Dendritic cell treated with granulocyte-macrophage colony-stimulating factor and Interleukin-4, amounts not matched to agents 40 ng/mL and 50 ng/mL, for 4 days (primary cell): ENCODE measurements around the gene SCYL2.
"Not testable (repeated sequence)": the region's sequence is repeated elsewhere in the genome, so short reads cannot be mapped to it uniquely, and the experiment has no call there.

Experiments
- H3K27ac Mint-ChIP-seq: one replicate; pipeline ENCODE4 v1.8.0; 2022; ENCODE audit warnings: mild to moderate bottlenecking, mixed read lengths
- H3K27me3 Mint-ChIP-seq: one replicate; pipeline ENCODE4 v1.8.0; 2022; ENCODE audit warnings: mild to moderate bottlenecking, mixed read lengths
- H3K36me3 Mint-ChIP-seq: one replicate; pipeline ENCODE4 v1.8.0; 2022; ENCODE audit warnings: low read depth, mixed read lengths
- H3K4me1 Mint-ChIP-seq: one replicate; pipeline ENCODE4 v1.8.0; 2022; ENCODE audit warnings: low read depth, mixed read lengths
- H3K4me3 Mint-ChIP-seq: one replicate; pipeline ENCODE4 v1.8.0; 2022; ENCODE audit warnings: mild to moderate bottlenecking, moderate library complexity, mixed read lengths
- H3K9me3 Mint-ChIP-seq: one replicate; pipeline ENCODE4 v1.8.0; 2022; ENCODE audit warnings: mixed read lengths
- intact Hi-C: fragments of 100-400 bp; cut with micrococcal nuclease; formaldehyde crosslinking; loops from one replicate; pipeline ENCODE4 v1.15.0; 2022

SCYL2 gene

DNA sequence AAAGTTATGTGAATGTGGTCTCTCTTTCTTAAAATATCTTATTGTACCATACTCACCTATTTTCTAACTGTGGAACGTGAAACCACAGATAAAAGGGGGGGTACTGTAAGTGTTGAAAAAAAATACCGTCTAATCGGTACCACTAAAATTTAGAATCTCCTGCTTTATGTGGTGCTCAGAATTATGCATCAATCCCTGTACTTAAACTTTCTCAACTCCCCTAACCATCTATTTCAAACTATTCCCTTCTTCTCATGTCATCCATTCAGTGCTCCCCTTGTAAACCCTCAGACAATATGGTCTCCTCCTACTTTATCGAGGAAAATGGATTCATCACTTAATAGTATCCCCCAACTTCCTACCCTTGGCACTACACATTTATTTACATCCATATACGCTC, 23.8 kb upstream of the SCYL2 start:
- Mint-ChIP-seq H3K27ac (no peak overlapping the region), H3K9me3 (no peaks in the 10 kb centered on the region), H3K4me1 (peaks cover 5% of the 10 kb centered on the region), H3K27me3 (no peaks in the 10 kb centered on the region), H3K36me3 (no peaks in the 10 kb centered on the region), H3K4me3 (no peak overlapping the region)
- intact Hi-C loops, result no loop called here

DNA sequence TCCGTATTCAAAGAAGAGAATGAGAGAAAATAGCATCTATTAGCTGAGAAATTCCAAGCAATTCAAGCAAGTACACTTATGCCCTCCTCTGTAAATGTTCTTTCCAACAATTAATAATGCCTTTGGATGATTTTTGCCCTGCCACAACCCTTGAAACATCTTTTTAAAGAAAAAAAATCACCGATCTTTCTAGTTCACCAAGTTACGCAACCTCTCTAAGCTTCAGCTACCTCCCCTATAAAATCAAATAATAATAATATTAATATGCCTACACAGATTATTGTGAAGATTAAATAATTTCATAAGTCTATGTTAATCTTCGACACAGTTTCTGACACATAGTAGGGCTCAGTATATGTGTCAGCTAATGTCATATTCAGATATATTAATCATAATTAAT, 19.2 kb upstream of the SCYL2 start:
- no peaks in the 10 kb centered on the region for H3K27me3 Mint-ChIP-seq
- no peak overlapping the region for H3K27ac Mint-ChIP-seq
- intact Hi-C loops, result no loop called here
- no peaks in the 10 kb centered on the region for H3K9me3 Mint-ChIP-seq
- H3K4me3 Mint-ChIP-seq, result no peak overlapping the region
- H3K4me1 Mint-ChIP-seq, result peaks cover 18% of the 10 kb centered on the region
- H3K36me3 Mint-ChIP-seq, result no peaks in the 10 kb centered on the region

DNA sequence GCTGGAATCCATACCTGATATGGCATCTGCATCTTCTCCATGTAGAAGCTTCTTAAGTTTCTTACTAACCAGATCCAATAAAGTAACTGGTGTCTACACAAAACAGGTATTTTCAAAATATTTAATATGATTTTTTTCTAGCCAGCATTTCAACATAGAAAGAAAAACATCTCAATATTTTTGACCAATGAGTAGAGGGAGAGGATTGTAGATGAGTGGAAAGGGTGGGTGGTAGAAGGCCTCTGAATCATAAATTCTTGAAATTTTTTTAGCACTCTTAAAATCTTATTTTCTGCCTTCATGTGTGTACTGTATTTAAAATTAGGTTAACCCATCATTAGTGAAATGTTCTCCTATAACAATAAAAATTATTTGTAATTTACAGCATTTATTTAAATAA, 18.1 kb upstream of the SCYL2 start:
- Mint-ChIP-seq H3K36me3 (no peaks in the 10 kb centered on the region), H3K27me3 (no peaks in the 10 kb centered on the region), H3K27ac (no peak overlapping the region), H3K9me3 (no peaks in the 10 kb centered on the region), H3K4me3 (no peak overlapping the region), H3K4me1 (peaks cover 18% of the 10 kb centered on the region)
- intact Hi-C loops, result no loop called here

DNA sequence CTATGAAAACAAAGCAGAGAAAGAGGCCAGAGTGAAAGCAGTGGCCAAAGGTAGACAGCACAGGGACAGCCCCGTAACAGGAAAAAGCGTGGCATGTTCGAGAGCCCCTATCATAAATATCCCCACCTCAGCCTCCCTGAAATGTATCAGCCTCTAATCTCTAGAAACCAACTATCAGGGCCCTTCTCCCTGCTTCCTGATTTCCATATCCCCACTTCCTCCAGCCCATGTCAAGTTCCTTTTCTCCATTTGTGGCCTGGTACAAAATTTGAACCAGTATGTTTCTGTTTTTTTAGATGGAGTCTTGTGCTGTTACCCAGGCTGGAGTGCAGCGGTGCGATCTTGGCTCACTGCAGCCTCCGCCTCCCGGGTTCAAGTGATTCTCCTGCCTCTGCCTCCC, 17.0 kb upstream of the SCYL2 start:
- H3K4me1 Mint-ChIP-seq, result peaks cover 18% of the 10 kb centered on the region

DNA sequence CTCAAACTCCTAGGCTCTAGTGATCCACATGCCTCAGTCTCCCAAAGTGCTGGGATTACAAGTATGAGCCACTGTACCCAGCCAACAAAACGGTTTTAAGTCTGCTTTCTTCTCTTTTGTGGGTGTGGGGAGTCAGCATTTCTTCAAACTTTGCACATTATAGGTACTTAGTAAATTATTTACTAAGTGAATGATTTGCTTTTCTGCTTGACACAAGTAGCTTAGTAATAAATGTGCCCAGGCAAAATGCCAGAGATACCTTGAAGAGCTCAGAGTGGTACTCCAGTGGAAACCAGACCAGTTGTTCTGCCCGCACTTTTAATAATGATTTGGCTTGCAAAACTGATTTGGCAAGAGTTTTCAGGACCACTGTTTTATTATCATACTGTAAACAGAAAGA, 15.1 kb upstream of the SCYL2 start:
- Mint-ChIP-seq H3K36me3 (no peaks in the 10 kb centered on the region), H3K4me1 (peaks cover 13% of the 10 kb centered on the region), H3K9me3 (no peaks in the 10 kb centered on the region), H3K27ac (no peak overlapping the region), H3K4me3 (no peak overlapping the region), H3K27me3 (no peaks in the 10 kb centered on the region)
- intact Hi-C loops, result no loop called here

More for the DNA sequence above, 17.0 kb upstream of the SCYL2 start:
- Mint-ChIP-seq H3K36me3 (no peaks in the 10 kb centered on the region), H3K27ac (no peak overlapping the region), H3K27me3 (no peaks in the 10 kb centered on the region), H3K9me3 (no peaks in the 10 kb centered on the region), H3K4me3 (no peak overlapping the region)
- intact Hi-C loops, result no loop called here

DNA sequence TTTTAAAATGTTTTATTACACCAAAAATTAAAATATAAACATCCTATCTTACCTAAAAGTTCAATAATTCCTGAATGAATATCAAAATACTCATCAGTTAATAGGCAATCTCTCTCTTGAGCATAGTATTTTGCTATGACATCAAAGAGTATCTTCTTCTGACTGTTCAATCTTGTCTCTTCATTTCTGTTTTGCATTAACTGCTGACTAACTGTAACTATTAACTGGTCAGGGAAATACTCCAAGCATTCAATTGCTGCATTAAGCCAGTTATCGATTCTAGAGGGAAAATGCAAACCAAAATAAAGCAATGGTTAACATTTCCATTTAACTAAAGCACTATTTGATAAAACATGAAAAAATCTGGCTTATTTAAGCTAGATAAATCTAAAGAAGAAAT, 13.5 kb upstream of the SCYL2 start:
- Mint-ChIP-seq H3K4me1 (peaks cover 13% of the 10 kb centered on the region), H3K27ac (no peak overlapping the region), H3K4me3 (no peak overlapping the region), H3K27me3 (no peaks in the 10 kb centered on the region), H3K9me3 (no peaks in the 10 kb centered on the region), H3K36me3 (no peaks in the 10 kb centered on the region)
- intact Hi-C loops, result no loop called here

DNA sequence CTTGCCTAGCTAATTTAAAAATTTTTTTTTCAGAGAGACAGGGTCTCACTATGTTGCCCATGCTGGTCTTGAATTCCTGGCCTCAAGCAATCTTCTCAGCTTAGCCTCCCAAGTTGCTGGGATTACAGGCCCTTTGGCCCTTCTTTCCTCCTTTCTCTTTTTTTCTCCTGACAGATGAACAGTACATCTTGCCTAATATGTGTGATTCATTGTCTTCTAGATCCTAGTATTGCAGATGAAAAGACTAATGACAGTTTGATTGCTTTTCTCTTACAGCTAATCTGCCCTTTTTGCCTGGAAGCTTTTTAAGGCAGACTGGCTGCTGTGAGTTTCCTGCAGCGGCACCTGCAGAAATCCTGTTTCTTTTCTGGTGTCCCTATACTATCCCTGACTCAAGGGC, 12.1 kb upstream of the SCYL2 start:
- no peaks in the 10 kb centered on the region for H3K27me3 Mint-ChIP-seq
- no peaks in the 10 kb centered on the region for H3K36me3 Mint-ChIP-seq
- H3K9me3 Mint-ChIP-seq, result no peaks in the 10 kb centered on the region
- peaks cover 8% of the 10 kb centered on the region for H3K4me1 Mint-ChIP-seq
- no peak overlapping the region for H3K4me3 Mint-ChIP-seq
- H3K27ac Mint-ChIP-seq, result peak overlapping the region; percentile 12
- intact Hi-C loops, result no loop called here

DNA sequence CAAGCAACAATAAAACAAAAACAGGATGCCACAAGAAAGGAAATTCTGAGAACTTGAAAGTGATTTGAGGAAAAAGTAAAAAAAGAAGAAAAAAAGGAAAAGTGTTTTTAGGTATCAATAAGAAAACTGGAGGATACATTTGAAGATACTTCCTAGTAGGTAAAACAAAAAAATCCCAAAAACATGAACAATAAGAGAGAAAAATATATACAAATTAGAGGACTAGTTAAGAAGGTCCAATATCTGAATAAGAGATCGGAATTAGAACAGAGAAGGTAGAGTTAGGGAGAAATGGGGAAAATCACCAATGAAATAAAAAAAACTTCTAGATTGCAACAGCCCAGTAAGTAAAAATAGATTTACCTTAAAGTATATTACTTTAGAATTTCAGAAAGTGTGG, 8.8 kb upstream of the SCYL2 start:
- no peak overlapping the region for H3K4me3 Mint-ChIP-seq
- no peaks in the 10 kb centered on the region for H3K9me3 Mint-ChIP-seq
- intact Hi-C loops, result no loop called here
- H3K27ac Mint-ChIP-seq, result no peak overlapping the region
- H3K4me1 Mint-ChIP-seq, result no peaks in the 10 kb centered on the region
- no peaks in the 10 kb centered on the region for H3K27me3 Mint-ChIP-seq
- no peaks in the 10 kb centered on the region for H3K36me3 Mint-ChIP-seq

DNA sequence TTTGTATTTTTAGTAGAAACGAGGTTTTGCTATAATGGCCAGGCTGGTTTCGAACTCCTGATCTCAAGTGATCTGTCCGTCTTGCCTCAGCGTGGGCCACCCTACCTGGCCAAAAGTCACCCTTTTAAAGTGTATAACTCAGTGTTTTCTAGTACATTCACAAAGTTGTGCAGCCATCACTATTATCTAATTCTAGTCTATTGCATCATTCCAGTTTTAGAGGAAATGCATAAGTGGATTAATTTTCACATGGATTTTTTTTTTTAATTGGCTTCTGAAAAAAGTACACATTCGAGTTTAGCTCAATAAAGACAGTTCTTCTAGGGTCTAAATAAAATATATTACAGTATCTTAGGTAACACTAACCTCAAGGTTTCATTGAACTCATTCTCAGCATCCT, 3.8 kb upstream of the SCYL2 start:
- Mint-ChIP-seq H3K27ac (no peak overlapping the region), H3K9me3 (no peaks in the 10 kb centered on the region), H3K36me3 (peaks cover 14% of the 10 kb centered on the region), H3K27me3 (no peaks in the 10 kb centered on the region), H3K4me1 (peaks cover 5% of the 10 kb centered on the region), H3K4me3 (no peak overlapping the region)
- intact Hi-C loops, result no loop called here

DNA sequence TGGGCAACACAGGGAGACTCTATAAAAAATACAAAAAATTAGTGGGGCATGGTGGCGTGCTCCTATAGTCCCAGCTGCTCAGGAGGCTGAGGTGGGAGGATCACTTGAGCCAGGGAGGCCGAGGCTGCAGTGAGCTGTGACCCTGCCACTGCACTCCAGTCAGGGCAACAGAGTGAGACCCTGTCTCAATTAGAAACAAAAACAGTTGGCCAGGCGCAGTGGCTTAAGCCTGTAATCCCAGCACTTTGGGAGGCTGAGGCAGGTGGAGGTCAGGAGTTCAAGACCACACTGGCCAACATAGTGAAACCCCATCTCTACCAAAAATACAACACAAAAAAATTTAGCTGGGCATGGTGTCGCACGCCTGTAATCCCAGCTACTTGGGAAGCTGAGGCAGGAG, 1.9 kb upstream of the SCYL2 start:
- not testable (repeated sequence) for H3K27me3 Mint-ChIP-seq, H3K4me3 Mint-ChIP-seq, H3K9me3 Mint-ChIP-seq, H3K27ac Mint-ChIP-seq
- Mint-ChIP-seq H3K36me3 (peaks cover 14% of the 10 kb centered on the region), H3K4me1 (peaks cover 20% of the 10 kb centered on the region)
- intact Hi-C loops, result loop anchor here (5.0 kb wide), 1 partner anchor 307 kb away; the partner anchor contains the start of gene GAS2L3

DNA sequence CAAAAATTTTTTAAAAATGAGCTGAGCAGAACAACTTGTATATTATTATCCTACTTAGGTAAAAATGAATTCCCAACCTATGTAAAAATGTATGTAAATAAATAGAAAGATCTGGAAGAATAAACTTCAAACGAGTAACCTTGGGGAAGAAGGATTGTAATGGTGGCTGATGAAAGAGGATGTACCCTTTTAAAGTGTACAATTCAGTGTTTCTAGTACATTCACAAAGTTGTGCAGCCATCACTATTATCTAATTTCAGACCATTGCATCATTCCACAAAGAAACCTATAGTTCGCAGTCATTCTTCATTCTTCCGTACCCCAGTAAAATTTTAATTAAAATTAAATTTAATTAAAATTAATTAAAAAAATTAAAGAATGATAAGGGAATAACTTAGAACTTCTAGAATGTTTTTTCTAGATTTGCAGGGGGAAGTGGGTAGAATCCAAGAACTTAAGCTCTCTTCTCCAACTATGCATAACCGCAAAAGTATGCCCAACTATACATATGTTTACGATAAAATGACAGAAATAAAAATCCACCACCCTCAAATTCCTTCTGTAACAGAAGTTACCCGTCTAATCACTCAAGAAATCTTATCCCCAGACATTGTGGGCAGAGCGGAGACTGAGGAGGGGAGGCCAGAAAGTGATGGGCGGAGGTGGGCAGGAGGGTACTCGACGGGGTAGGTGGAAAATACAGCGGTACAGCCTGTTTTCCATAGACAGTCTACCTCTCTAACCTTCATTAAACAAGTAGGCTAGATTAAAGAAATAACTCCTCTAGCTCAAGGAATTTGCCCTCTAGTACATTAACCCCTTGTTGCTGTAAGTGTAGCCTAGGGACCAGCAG, 1.0 kb upstream of the SCYL2 start:
- no peaks in the 10 kb centered on the region for H3K27me3 Mint-ChIP-seq
- peak overlapping the region; percentile 99 for H3K4me3 Mint-ChIP-seq
- peaks cover 20% of the 10 kb centered on the region for H3K4me1 Mint-ChIP-seq
- H3K36me3 Mint-ChIP-seq, result peaks cover 14% of the 10 kb centered on the region
- no peaks in the 10 kb centered on the region for H3K9me3 Mint-ChIP-seq
- intact Hi-C loops, result loop anchor here (2.0 to 5.0 kb wide), 3 partner anchors 65 to 306 kb away; partner anchors contain the start of genes ACTR6, BLTP3B and GAS2L3
- H3K27ac Mint-ChIP-seq, result peak overlapping the region; percentile 96

DNA sequence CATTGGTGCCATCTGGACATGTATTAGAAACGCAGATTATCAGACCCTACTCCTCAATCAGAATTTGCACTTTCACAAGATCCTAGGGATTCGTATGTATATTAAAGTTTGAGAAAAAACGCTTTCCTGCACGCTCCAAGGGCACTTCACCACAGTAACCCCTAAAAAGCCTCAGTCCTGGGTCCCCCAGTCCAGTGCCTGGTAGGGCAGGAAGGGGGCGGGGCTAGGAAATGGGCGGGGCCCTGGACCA, 467 bp upstream of the SCYL2 start:
- intact Hi-C loops, result loop anchor here (2.0 to 5.0 kb wide), 3 partner anchors 66 to 306 kb away; partner anchors contain the start of genes ACTR6, BLTP3B and GAS2L3
- Mint-ChIP-seq H3K36me3 (peaks cover 14% of the 10 kb centered on the region), H3K27ac (peak overlapping the region; percentile 96), H3K27me3 (no peaks in the 10 kb centered on the region), H3K4me3 (peak overlapping the region; percentile 99), H3K4me1 (peaks cover 22% of the 10 kb centered on the region), H3K9me3 (no peaks in the 10 kb centered on the region)

DNA sequence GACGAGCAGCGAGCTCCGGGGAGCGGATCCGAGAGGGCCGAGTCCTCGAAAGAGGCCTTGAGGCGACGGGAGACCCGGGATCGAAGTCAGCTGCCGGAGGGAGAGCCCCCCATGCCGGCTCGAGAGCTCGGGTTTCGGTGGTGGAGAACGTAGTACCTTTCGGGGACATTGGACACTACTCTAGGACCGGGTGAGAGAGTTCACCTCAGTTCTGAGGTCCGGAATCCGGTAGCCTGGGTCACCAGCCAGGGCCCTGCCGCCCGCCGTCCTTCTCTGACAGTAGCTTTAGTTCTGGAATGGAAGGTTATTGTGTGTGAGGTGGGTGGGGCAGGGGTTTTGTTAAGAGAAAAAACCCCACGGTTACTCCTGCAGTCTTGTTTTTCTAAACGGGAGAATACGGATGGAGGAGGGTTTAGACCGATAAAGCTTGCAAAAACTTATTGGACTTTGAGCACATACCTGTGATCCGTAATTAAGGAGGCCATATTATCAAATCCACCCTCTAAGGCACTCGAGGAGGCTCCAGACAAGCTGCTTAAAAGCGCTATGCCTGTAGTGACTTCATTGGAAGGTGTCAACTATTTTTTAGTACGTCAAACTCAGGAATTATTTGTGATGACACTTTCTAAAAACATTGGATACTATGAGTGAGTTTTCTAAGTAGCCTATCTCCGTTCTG, 765 bp downstream of the SCYL2 start:
- peak overlapping the region; percentile 99 for H3K4me3 Mint-ChIP-seq
- H3K9me3 Mint-ChIP-seq, result no peaks in the 10 kb centered on the region
- peaks cover 29% of the 10 kb centered on the region for H3K4me1 Mint-ChIP-seq
- no peaks in the 10 kb centered on the region for H3K27me3 Mint-ChIP-seq
- intact Hi-C loops, result loop anchor here (2.0 to 5.0 kb wide), 3 partner anchors 67 to 305 kb away; partner anchors contain the start of genes ACTR6, BLTP3B and GAS2L3
- H3K36me3 Mint-ChIP-seq, result peaks cover 14% of the 10 kb centered on the region
- H3K27ac Mint-ChIP-seq, result peak overlapping the region; percentile 96

DNA sequence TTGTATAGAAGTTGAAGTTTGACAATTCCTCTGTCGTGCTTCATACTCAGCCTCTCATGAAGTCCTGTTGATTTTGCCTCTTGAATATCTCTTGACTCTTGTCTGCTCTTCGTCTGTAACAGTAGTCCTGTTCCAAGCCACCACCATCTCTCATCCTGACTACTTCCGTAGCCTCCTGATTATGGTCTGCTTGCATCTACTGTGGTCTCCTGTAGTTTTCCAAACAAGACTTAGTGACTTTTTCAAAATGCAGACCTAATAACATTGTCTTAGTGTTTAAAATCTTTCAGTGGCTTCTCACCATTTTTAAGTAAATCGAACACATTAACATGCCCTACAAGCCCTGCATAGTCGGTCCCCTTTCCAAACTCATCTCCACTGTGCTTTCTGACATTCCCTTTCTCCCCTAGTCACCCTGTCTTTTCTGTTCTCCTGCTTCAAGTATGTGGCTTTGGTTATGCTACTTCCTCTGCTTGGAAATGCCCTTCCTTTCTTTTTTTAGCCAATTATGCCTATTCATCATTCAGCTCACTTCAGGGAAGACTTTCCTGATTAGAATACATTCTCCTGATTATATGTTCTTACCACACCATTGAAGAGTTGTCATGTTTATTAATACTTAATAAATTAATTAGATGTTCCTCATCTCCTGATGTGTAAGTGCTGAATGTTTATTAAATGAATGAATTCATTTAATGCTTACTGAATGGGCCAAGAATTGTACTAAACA, 2.0 kb downstream of the SCYL2 start:
- H3K9me3 Mint-ChIP-seq, result no peaks in the 10 kb centered on the region
- peaks cover 40% of the 10 kb centered on the region for H3K4me1 Mint-ChIP-seq
- intact Hi-C loops, result loop anchor here (5.0 kb wide), 1 partner anchor 303 kb away; the partner anchor contains the start of gene GAS2L3
- peak overlapping the region; percentile 73 for H3K27ac Mint-ChIP-seq
- no peaks in the 10 kb centered on the region for H3K27me3 Mint-ChIP-seq
- peaks cover 14% of the 10 kb centered on the region for H3K36me3 Mint-ChIP-seq
- peak overlapping the region; percentile 63 for H3K4me3 Mint-ChIP-seq
